H7 (cell line): Measurements from ENCODE around the gene ANK2. TPM values are rescaled to one million over a fixed set of nuclear protein-coding genes. Genes with fewer than 3 reads are reported as not detected.

Experiments used
- DNase-seq: peaks from one replicate; pipeline ENCODE4 v3.0.0; 2012
- H3K27me3 ChIP-seq: 2 replicates; pipeline ENCODE4 v1.6.0; 2011; ENCODE audit warnings: mild to moderate bottlenecking, low read length; ENCODE audit not compliant: control insufficient read depth, insufficient read depth
- H3K36me3 ChIP-seq: replicated peaks from 2 replicates; pipeline ENCODE4 v1.5.1; 2011; ENCODE audit warnings: low read length; ENCODE audit not compliant: control insufficient read depth, insufficient read depth
- H3K4me3 ChIP-seq: 2 replicates; pipeline ENCODE4 v1.5.1; 2011; ENCODE audit warnings: low read depth, mild to moderate bottlenecking, control low read depth, low read length, moderate library complexity; ENCODE audit not compliant: insufficient read depth
- total RNA-seq: library from RNA; depleted of rRNA; stranded (reverse); fragments of >200 nt; shearing (Covaris generic); gene quantifications from 2 replicates; pipeline ENCODE4 v1.2.3, GENCODE V29; 2014

Gene ANK2
- total RNA-seq, 1 experiment from 2014 or later = 13.3 TPM

GRCh38 chr4:113026556-113026955 is 22.9 kb upstream of the ANK2 start:
- Histone ChIP-seq H3K4me3 (no peak overlapping the region), H3K36me3 (no peaks in the 10 kb centered on the region), H3K27me3 (no peaks in the 10 kb centered on the region)
- no peak for DNase-seq

- Histone ChIP-seq H3K27me3 (no peaks in the 10 kb centered on the region), H3K4me3 (no peak overlapping the region), H3K36me3 (no peaks in the 10 kb centered on the region)
- DNase-seq = no peak
Observed at GRCh38 chr4:113028074-113028473, 21.4 kb upstream of the ANK2 start.

- Histone ChIP-seq H3K27me3 (no peaks in the 10 kb centered on the region), H3K4me3 (no peak overlapping the region), H3K36me3 (no peaks in the 10 kb centered on the region)
- no peak for DNase-seq
Observed at GRCh38 chr4:113031212-113031611, 18.2 kb upstream of the ANK2 start.

- no peaks in the 10 kb centered on the region for H3K27me3 ChIP-seq
- DNase-seq = no peak
- no peaks in the 10 kb centered on the region for H3K36me3 ChIP-seq
- H3K4me3 ChIP-seq = no peak overlapping the region
Observed at GRCh38 chr4:113040793-113041192, 8.7 kb upstream of the ANK2 start.

DNA sequence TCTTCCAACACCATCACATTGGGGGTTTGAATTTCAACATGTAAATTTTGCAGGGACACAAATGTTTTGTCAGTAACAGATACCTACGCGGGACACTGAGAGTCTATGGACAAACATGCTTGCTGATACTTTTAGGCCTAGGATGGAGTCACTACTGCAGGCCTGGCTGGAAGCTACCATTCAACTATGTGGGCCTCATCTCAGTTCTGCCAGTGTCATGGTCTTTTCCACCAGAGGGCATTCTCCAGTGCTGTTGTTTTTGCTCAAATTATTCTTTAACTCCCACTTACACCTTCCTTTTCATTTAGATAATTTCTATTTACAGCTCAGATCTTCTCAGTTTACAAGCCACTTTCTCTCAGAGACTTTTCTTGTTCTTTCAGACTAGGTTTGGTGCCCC is 7.0 kb upstream of the ANK2 start:
- H3K4me3 ChIP-seq = no peak overlapping the region
- DNase-seq = no peak
- H3K27me3 ChIP-seq = no peaks in the 10 kb centered on the region
- H3K36me3 ChIP-seq = no peaks in the 10 kb centered on the region

- DNase-seq = no peak
- Histone ChIP-seq H3K27me3 (no peaks in the 10 kb centered on the region), H3K4me3 (no peak overlapping the region)
Observed at GRCh38 chr4:113043591-113043990, 5.9 kb upstream of the ANK2 start.

DNA sequence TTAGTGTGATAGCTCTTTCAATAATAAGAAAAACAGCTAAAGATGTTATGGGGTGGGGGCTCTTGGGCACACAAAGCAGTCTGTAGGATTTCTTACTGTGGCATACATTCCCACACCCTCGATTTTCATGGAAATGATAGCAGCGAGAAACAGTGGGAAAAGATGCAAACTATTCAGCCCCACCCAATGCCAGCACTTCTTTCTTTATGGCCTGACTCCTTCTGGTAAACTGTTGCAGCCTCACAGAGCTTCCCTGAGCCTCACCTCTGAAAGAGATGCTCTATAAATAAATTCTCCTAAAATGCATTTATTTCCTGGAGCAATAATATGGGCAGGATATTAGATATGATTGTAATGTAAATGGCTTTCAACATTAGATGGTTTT is 910 bp downstream of the ANK2 start:
- no peaks in the 10 kb centered on the region for H3K36me3 ChIP-seq
- H3K27me3 ChIP-seq = no peaks in the 10 kb centered on the region
- no peak for DNase-seq
- no peak overlapping the region for H3K4me3 ChIP-seq

More at GRCh38 chr4:113043591-113043990, 5.9 kb upstream of the ANK2 start:
- H3K36me3 ChIP-seq = no peaks in the 10 kb centered on the region

DNA sequence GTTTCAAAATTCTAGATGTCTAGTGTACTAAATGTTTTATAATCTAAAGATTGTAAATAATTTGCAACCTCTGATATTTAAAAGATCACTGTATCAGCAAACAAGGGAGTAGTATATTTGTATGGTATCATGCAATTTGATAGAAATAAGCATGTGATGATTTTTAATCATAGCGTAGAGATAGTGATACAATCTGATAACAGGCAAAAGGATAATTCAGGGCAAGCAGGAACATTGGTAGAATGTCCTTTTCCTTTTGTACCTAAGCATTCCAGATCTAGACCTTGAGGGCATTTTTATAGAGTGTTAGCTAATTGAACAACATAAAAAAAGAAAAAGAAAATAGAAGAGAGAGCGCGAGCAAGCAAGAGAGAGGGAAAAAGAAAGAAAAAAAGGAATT is 1.4 kb downstream of the ANK2 start:
- no peak for DNase-seq
- H3K36me3 ChIP-seq = no peaks in the 10 kb centered on the region
- H3K27me3 ChIP-seq = no peaks in the 10 kb centered on the region
- H3K4me3 ChIP-seq = no peak overlapping the region

GRCh38 chr4:113051361-113051760 is 1.9 kb downstream of the ANK2 start:
- H3K4me3 ChIP-seq = no peak overlapping the region
- H3K36me3 ChIP-seq = no peaks in the 10 kb centered on the region
- no peak for DNase-seq

DNA sequence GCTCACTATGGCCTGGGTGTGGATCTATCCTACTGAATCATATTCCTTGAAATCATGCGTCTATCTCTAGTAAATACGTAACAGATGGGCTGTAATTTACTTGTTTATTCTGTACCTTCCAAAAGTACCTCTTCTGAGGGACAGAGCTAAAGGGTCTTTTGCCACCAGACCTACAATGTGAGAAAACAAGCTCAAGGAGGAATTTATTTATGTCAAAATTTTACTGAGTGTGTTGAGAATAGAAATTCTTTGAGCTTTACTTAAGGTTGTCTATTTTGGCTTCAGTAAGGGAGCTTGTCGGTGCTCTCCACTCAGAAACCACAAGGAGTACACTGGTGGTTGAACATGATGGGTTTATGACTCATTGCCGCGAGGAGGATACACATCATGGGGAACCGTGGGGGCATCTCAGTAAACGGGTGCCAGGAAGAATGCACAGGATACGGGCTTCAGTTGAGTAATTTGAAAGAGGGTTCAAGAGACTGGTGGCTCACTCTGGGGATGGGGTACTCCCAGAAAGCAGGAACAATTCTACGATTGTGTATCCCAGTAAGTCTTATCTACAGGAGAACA is 3.0 kb downstream of the ANK2 start:
- Histone ChIP-seq H3K27me3 (no peaks in the 10 kb centered on the region), H3K36me3 (no peaks in the 10 kb centered on the region), H3K4me3 (no peak overlapping the region)
- no peak for DNase-seq

More at GRCh38 chr4:113051361-113051760, 1.9 kb downstream of the ANK2 start:
- H3K27me3 ChIP-seq = no peaks in the 10 kb centered on the region

- Histone ChIP-seq H3K4me3 (no peak overlapping the region), H3K27me3 (no peaks in the 10 kb centered on the region), H3K36me3 (no peaks in the 10 kb centered on the region)
- no peak for DNase-seq
Observed at GRCh38 chr4:113053883-113054282, 4.4 kb downstream of the ANK2 start.

DNA sequence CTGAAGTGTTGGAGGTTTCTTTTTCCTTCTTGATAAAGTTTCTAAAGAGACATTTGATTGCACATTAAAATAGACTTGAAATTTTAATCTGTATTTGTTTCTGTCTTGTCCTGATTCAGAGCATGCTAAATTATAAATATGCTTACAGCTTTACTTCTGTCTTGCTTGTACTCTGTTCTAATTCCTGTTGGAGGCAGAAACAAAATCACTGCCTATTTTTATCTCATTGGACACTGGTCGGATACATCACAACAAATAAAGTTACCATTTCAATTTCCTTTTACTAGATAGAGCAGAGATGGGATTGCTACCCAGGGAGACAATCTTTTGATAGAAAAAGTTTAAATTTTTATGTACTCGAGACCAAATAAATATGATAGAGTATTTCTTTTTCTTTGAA is 6.9 kb downstream of the ANK2 start:
- Histone ChIP-seq H3K36me3 (no peaks in the 10 kb centered on the region), H3K4me3 (no peak overlapping the region), H3K27me3 (no peaks in the 10 kb centered on the region)
- no peak for DNase-seq

- no peaks in the 10 kb centered on the region for H3K36me3 ChIP-seq
- no peak for DNase-seq
Observed at GRCh38 chr4:113057891-113058290, 8.4 kb downstream of the ANK2 start.

DNA sequence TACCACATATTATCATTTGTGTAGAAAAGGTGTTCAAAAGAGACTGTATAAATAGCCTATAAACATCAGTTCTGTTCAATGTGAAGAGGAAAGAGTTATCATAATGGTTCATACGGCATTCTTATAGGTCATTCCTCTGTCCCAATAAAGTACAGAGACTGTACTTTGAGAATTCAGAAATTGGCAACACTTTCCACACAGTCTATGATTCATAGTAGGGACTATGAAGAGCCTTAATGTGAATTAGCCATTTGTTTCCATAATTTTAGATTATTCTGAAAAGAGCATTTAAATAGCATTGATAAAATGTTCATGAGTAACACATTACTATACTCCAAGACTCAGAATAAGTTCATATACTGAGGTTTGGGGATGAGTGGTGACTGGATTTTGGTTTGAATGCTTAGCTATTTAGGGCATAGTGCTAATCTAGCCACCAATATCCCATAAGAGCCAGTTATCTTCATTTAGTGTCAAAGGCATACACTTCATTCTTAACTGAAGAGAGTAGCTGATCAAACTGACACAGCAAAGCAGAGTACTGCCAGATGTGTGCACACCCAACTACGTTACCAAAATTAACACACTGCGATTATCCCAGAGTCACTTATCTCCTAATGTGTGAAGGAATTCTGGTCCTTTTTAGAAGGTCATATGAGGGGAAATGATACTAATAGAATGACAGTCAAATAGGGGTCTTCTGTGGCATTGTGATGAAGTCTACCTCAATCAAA is 10.2 kb downstream of the ANK2 start:
- no peak overlapping the region for H3K4me3 ChIP-seq
- no peak for DNase-seq
- no peaks in the 10 kb centered on the region for H3K36me3 ChIP-seq
- H3K27me3 ChIP-seq = no peaks in the 10 kb centered on the region; the same call in 1 of the 2 replicates

More at GRCh38 chr4:113057891-113058290, 8.4 kb downstream of the ANK2 start:
- H3K27me3 ChIP-seq = no peaks in the 10 kb centered on the region; the same call in 1 of the 2 replicates
- no peak overlapping the region for H3K4me3 ChIP-seq

- no peak for DNase-seq
- no peaks in the 10 kb centered on the region; the same call in 1 of the 2 replicates for H3K27me3 ChIP-seq
- no peak overlapping the region for H3K4me3 ChIP-seq
- H3K36me3 ChIP-seq = no peaks in the 10 kb centered on the region
Observed at GRCh38 chr4:113060853-113061252, 11.4 kb downstream of the ANK2 start.
